HG03521 (cell line): ENCODE results near the gene CRYGS.
A peak's percentile ranks its signal among the peaks of the same experiment; 100 is the strongest.
"Not testable (repeated sequence)": the region's sequence is repeated elsewhere in the genome, so short reads cannot be mapped to it uniquely, and the experiment has no call there.

Experiments
- ATAC-seq: cut with Tn5 transposase; IDR thresholded peaks from one replicate; pipeline ENCODE4 v1.9.1; 2021; ENCODE audit warnings: mild to moderate bottlenecking, moderate library complexity; ENCODE audit not compliant: unreplicated experiment

CRYGS gene

GRCh38 chr3:186564586-186564985 lies 20.4 kb upstream of the CRYGS start:
- no peak for ATAC-seq

GRCh38 chr3:186552408-186553031 lies 8.3 kb upstream of the CRYGS start:
- ATAC-seq, result no peak

GRCh38 chr3:186551387-186551786 lies 7.2 kb upstream of the CRYGS start:
- no peak for ATAC-seq

GRCh38 chr3:186549497-186549896 lies 5.3 kb upstream of the CRYGS start:
- no peak for ATAC-seq

- no peak for ATAC-seq
These were observed 3.3 kb downstream of the CRYGS start for GRCh38 chr3:186540835-186541226.

GRCh38 chr3:186540221-186540834 lies 3.9 kb downstream of the CRYGS start:
- ATAC-seq, result peak; percentile 56

- no peak for ATAC-seq
These were observed 5.4 kb downstream of the CRYGS start for GRCh38 chr3:186538779-186539178.

GRCh38 chr3:186536883-186537844 lies 7.0 kb downstream of the CRYGS start:
- no peak for ATAC-seq

- ATAC-seq, result peak; percentile 75
These were observed 10.0 kb downstream of the CRYGS start for GRCh38 chr3:186534113-186534669.

GRCh38 chr3:186532598-186533072 lies 11.5 kb downstream of the CRYGS start:
- ATAC-seq, result peak; percentile 57

GRCh38 chr3:186531694-186532093 lies 12.5 kb downstream of the CRYGS start:
- ATAC-seq, result not testable (repeated sequence)

GRCh38 chr3:186530415-186530814 lies 13.8 kb downstream of the CRYGS start:
- ATAC-seq, result no peak

GRCh38 chr3:186529201-186529999 lies 14.8 kb downstream of the CRYGS start:
- ATAC-seq, result no peak

- ATAC-seq, result no peak
These were observed 17.9 kb downstream of the CRYGS start for GRCh38 chr3:186526256-186526606.

- no peak for ATAC-seq
These were observed 18.6 kb downstream of the CRYGS start for GRCh38 chr3:186525369-186526255.

GRCh38 chr3:186524616-186525015 lies 19.6 kb downstream of the CRYGS start:
- ATAC-seq, result no peak

- ATAC-seq, result no peak
These were observed 20.7 kb downstream of the CRYGS start for GRCh38 chr3:186523434-186523833.

GRCh38 chr3:186523022-186523421 lies 21.2 kb downstream of the CRYGS start:
- ATAC-seq, result no peak
